K562 (cell line): ENCODE measurements around the gene HLF. TPM values are rescaled to one million over a fixed set of nuclear protein-coding genes. Genes with fewer than 3 reads are reported as not detected.

Experiments used
- ARID2 ChIP-seq: fragments of 450-650 bp; IDR thresholded peaks from 2 replicates; pipeline ENCODE4 v1.6.1; 2017; ENCODE audit warnings: antibody characterized with exemption, mild to moderate bottlenecking
- FOXP1 ChIP-seq: sonication (generic); formaldehyde crosslinking; IDR thresholded peaks from 2 replicates; pipeline ENCODE4 v1.8.0; 2022; ENCODE audit warnings: mild to moderate bottlenecking, missing genetic modification reagents
- RAD51 ChIP-seq: fragments of 450-650 bp; IDR thresholded peaks from 2 replicates; pipeline ENCODE4 v1.7.1; 2016; ENCODE audit warnings: low read depth, mild to moderate bottlenecking, borderline replicate concordance
- ZNF124 ChIP-seq: sonication (generic); formaldehyde crosslinking; IDR thresholded peaks from 2 replicates; pipeline ENCODE4 v1.8.1; 2022; ENCODE audit warnings: missing genetic modification reagents
- ZNF212 ChIP-seq: fragments of 450-650 bp; formaldehyde crosslinking; IDR thresholded peaks from 2 replicates; pipeline ENCODE4 v1.4.0; 2020; ENCODE audit warnings: mild to moderate bottlenecking
- polyA plus RNA-seq, 8 experiments: library from polyadenylated mRNA; depleted of rRNA in 4 of 8; stranded (reverse) in 5 of 8; unstranded in 3 of 8; fragments of >200 nt; fragmentation: Nextera tagmentation in 2 of 8; fragmentation: Illumina TruSeq in 1 of 8; extraction: Ambion mirVana in 2 of 8; extraction: Trizol in 1 of 8; gene quantifications; 2 replicates each; pipeline versions ENCODE4 v1.2.1 to v1.2.3, GENCODE V29; 2011 to 2014; ENCODE audit warnings: inconsistent platforms in 1 of 8, missing spikeins in 1 of 8
- total RNA-seq, 7 experiments: library from RNA; depleted of rRNA in 6 of 7; stranded (reverse); fragments of >200 nt in 6 of 7; fragmentation: Illumina TruSeq in 2 of 7; extraction: Trizol in 2 of 7; gene quantifications; 2 replicates each; pipeline versions ENCODE4 v1.2.1 to v1.2.3, GENCODE V29; 2011 to 2021; ENCODE audit warnings: low replicate concordance in 1 of 7
- TF ChIP-seq, protein P1 (sequence below): IDR thresholded peaks from 2 replicates; pipeline ENCODE4 v1.6.1; 2012; ENCODE audit warnings: low read depth, low read length, improper control_type of control experiment, borderline replicate concordance
- TF ChIP-seq, protein P2 (sequence below): sonication (generic); formaldehyde crosslinking; IDR thresholded peaks from 2 replicates; pipeline ENCODE4 v1.8.0; 2022; ENCODE audit warnings: mild to moderate bottlenecking, low read depth, missing genetic modification reagents
- TF ChIP-seq, protein P3 (sequence below): fragments of 200-800 bp; sonication (Bioruptor generic); IDR thresholded peaks from 2 replicates; pipeline ENCODE4 v1.6.1; 2017; ENCODE audit warnings: missing genetic modification characterization, missing compliant biosample characterization
- TF ChIP-seq, protein P4 (sequence below), 2 experiments: IDR thresholded peaks; 2 replicates each; pipeline ENCODE4 v1.6.1; 2012; ENCODE audit warnings: improper control_type of control experiment in 2 of 2, low read depth in 2 of 2, low read length in 2 of 2, borderline replicate concordance in 1 of 2
- TF ChIP-seq, protein P5 (sequence below): sonication (generic); formaldehyde crosslinking; IDR thresholded peaks from 2 replicates; pipeline ENCODE4 v1.8.0; 2022; ENCODE audit warnings: missing genetic modification reagents, mild to moderate bottlenecking, borderline replicate concordance
- TF ChIP-seq, protein P6 (sequence below), 3 experiments: fragments of 200-800 bp in 1 of 3; fragments of 250-450 bp in 1 of 3; fragments of 450-650 bp in 1 of 3; sonication (Bioruptor Pico) in 1 of 3; sonication (Bioruptor generic) in 1 of 3; formaldehyde crosslinking in 1 of 3; IDR thresholded peaks; 2 replicates each; pipeline versions ENCODE4 v1.6.1 to v1.8.0; 2016 to 2022; ENCODE audit warnings: mild to moderate bottlenecking in 2 of 3, missing genetic modification characterization in 2 of 3, missing compliant biosample characterization in 1 of 3, moderate library complexity in 1 of 3

The HLF gene
- total and polyA plus RNA-seq, 9 of the 15 experiments (the other 6 are each of a cell fraction or from before 2014, with no cell fraction given) = 0.03 to 0.24 (median 0.09) TPM

DNA sequence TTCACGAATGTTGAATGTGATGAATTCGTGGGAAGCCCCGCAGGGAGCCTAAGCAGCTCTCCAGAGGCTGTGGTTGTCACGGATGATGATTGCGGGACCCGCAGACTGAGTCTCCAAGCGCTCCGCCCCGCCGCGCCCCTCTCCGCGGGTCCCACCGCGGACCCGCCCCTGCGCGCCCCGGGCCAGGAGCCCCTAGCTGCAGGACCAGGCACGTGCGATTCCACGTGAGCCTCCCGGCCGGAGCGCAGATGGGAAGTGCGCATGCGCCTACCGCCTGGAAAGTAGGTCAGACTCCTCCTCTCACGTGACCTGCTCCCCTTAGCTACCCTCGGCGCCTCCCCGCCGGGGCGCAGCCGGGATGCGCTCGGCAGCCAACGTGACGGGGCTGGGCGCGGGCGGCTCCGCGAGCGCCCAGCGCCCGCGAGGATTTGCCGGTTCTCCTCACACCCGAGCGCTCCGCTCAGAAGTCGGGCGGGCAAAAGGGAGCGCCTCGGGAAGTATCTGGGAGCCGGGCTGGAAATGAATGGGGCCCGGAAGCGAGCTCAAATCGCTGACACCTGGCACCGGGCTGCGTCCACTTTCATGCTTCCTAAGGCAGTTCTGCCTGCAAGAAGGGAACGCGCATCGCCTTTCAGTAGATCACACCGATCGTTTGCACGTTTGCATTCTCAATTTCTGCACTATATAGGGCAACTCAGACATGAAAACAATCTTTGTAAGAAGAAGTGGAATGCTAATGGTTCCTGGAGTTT is 26.4 kb upstream of the HLF start (continued):
- TF ChIP-seq, protein P1, sequence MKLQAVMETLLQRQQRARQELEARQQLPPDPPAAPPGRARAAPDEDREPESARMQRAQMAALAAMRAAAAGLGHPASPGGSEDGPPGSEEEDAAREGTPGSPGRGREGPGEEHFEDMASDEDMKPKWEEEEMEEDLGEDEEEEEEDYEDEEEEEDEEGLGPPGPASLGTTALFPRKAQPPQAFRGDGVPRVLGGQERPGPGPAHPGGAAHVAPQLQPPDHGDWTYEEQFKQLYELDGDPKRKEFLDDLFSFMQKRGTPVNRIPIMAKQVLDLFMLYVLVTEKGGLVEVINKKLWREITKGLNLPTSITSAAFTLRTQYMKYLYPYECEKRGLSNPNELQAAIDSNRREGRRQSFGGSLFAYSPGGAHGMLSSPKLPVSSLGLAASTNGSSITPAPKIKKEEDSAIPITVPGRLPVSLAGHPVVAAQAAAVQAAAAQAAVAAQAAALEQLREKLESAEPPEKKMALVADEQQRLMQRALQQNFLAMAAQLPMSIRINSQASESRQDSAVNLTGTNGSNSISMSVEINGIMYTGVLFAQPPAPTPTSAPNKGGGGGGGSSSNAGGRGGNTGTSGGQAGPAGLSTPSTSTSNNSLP = no peak
- TF ChIP-seq, protein P2, sequence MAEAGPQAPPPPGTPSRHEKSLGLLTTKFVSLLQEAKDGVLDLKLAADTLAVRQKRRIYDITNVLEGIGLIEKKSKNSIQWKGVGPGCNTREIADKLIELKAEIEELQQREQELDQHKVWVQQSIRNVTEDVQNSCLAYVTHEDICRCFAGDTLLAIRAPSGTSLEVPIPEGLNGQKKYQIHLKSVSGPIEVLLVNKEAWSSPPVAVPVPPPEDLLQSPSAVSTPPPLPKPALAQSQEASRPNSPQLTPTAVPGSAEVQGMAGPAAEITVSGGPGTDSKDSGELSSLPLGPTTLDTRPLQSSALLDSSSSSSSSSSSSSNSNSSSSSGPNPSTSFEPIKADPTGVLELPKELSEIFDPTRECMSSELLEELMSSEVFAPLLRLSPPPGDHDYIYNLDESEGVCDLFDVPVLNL = no peak
- TF ChIP-seq, protein P3, sequence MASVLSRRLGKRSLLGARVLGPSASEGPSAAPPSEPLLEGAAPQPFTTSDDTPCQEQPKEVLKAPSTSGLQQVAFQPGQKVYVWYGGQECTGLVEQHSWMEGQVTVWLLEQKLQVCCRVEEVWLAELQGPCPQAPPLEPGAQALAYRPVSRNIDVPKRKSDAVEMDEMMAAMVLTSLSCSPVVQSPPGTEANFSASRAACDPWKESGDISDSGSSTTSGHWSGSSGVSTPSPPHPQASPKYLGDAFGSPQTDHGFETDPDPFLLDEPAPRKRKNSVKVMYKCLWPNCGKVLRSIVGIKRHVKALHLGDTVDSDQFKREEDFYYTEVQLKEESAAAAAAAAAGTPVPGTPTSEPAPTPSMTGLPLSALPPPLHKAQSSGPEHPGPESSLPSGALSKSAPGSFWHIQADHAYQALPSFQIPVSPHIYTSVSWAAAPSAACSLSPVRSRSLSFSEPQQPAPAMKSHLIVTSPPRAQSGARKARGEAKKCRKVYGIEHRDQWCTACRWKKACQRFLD (CRISPR knock-in tag) = no peak
- TF ChIP-seq RAD51 = peak; percentile 86
- no peak for TF ChIP-seq ZNF212 (CRISPR knock-in tag)
- peak; percentile 87 for TF ChIP-seq FOXP1 (CRISPR knock-in tag)
- TF ChIP-seq, protein P4, sequence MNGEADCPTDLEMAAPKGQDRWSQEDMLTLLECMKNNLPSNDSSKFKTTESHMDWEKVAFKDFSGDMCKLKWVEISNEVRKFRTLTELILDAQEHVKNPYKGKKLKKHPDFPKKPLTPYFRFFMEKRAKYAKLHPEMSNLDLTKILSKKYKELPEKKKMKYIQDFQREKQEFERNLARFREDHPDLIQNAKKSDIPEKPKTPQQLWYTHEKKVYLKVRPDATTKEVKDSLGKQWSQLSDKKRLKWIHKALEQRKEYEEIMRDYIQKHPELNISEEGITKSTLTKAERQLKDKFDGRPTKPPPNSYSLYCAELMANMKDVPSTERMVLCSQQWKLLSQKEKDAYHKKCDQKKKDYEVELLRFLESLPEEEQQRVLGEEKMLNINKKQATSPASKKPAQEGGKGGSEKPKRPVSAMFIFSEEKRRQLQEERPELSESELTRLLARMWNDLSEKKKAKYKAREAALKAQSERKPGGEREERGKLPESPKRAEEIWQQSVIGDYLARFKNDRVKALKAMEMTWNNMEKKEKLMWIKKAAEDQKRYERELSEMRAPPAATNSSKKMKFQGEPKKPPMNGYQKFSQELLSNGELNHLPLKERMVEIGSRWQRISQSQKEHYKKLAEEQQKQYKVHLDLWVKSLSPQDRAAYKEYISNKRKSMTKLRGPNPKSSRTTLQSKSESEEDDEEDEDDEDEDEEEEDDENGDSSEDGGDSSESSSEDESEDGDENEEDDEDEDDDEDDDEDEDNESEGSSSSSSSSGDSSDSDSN (IDR thresholded peaks at IDR 0.05; ENCODE audit: borderline replicate concordance in 1 of 2, low read depth in 2 of 2, low read length in 2 of 2) = 0 out of 4 replicates have a peak, but pooled peaks of 1 of the 2 experiments have one; percentile 48
- TF ChIP-seq ZNF124 (CRISPR knock-in tag) = no peak
- TF ChIP-seq ARID2 = no peak
- TF ChIP-seq, protein P5, sequence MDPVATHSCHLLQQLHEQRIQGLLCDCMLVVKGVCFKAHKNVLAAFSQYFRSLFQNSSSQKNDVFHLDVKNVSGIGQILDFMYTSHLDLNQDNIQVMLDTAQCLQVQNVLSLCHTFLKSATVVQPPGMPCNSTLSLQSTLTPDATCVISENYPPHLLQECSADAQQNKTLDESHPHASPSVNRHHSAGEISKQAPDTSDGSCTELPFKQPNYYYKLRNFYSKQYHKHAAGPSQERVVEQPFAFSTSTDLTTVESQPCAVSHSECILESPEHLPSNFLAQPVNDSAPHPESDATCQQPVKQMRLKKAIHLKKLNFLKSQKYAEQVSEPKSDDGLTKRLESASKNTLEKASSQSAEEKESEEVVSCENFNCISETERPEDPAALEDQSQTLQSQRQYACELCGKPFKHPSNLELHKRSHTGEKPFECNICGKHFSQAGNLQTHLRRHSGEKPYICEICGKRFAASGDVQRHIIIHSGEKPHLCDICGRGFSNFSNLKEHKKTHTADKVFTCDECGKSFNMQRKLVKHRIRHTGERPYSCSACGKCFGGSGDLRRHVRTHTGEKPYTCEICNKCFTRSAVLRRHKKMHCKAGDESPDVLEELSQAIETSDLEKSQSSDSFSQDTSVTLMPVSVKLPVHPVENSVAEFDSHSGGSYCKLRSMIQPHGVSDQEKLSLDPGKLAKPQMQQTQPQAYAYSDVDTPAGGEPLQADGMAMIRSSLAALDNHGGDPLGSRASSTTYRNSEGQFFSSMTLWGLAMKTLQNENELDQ (CRISPR knock-in tag) = no peak
- TF ChIP-seq, protein P6, sequence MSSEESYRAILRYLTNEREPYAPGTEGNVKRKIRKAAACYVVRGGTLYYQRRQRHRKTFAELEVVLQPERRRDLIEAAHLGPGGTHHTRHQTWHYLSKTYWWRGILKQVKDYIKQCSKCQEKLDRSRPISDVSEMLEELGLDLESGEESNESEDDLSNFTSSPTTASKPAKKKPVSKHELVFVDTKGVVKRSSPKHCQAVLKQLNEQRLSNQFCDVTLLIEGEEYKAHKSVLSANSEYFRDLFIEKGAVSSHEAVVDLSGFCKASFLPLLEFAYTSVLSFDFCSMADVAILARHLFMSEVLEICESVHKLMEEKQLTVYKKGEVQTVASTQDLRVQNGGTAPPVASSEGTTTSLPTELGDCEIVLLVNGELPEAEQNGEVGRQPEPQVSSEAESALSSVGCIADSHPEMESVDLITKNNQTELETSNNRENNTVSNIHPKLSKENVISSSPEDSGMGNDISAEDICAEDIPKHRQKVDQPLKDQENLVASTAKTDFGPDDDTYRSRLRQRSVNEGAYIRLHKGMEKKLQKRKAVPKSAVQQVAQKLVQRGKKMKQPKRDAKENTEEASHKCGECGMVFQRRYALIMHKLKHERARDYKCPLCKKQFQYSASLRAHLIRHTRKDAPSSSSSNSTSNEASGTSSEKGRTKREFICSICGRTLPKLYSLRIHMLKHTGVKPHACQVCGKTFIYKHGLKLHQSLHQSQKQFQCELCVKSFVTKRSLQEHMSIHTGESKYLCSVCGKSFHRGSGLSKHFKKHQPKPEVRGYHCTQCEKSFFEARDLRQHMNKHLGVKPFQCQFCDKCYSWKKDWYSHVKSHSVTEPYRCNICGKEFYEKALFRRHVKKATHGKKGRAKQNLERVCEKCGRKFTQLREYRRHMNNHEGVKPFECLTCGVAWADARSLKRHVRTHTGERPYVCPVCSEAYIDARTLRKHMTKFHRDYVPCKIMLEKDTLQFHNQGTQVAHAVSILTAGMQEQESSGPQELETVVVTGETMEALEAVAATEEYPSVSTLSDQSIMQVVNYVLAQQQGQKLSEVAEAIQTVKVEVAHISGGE (CRISPR knock-in tag; IDR thresholded peaks at IDR 0.05) = peak in 1 of 3 experiments; percentile 19; a peak in 1 of 6 replicates
